AG04449 (cell line): Measurements from ENCODE around the gene MT1F.

Source experiments
- CTCF ChIA-PET: fragments of 350-600 bp; formaldehyde crosslinking; extraction: SDS; loops from one replicate; lab custom pipeline; 2021; ENCODE audit warnings: antibody characterized with exemption; lab: Yijun Ruan, JAX
- POLR2A ChIA-PET: fragments of 400-600, 350-600 bp; formaldehyde crosslinking; extraction: SDS; loops from one replicate; lab custom pipeline; 2020; ENCODE audit warnings: antibody characterized with exemption, inconsistent platforms; lab: Yijun Ruan, JAX
- DNase-seq: peaks from one replicate; pipeline ENCODE4 v3.0.0-alpha.2; 2010; ENCODE audit warnings: low read depth, low spot score
- H3K4me3 ChIP-seq: 2 replicates; pipeline ENCODE4 v1.5.1; 2011; ENCODE audit warnings: low read depth, mild to moderate bottlenecking, control low read depth, low read length
- CTCF ChIP-seq: IDR thresholded peaks from one replicate; pipeline ENCODE4 v1.5.1; 2011; ENCODE audit warnings: mild to moderate bottlenecking, moderate library complexity, low read length, control low read depth, inconsistent platforms; ENCODE audit not compliant: insufficient read depth; ENCODE audit errors: missing control alignments

MT1F gene

GRCh38 chr16:56610609-56611111, 47.1 kb upstream of the MT1F start:
- POLR2A ChIA-PET, result interaction anchor here (1.1 to 17.5 kb wide), 2 partner anchors 15 to 72 kb away, joined by 4 to 263 read pairs; partner anchors contain the start of genes MT1E and MT1X
- TF ChIP-seq CTCF, result no peak

GRCh38 chr16:56611281-56611833, 46.4 kb upstream of the MT1F start:
- CTCF ChIA-PET, result interaction anchor here (0.9 to 2.8 kb wide), 5 partner anchors 10 to 178 kb away, joined by 3 to 12 read pairs (median 7); no protein-coding TSS in a partner anchor
- no peak for TF ChIP-seq CTCF
- POLR2A ChIA-PET, result interaction anchor here (1.1 to 17.5 kb wide), 2 partner anchors 15 to 71 kb away, joined by 4 to 263 read pairs; partner anchors contain the start of genes MT1E and MT1X
- H3K4me3 ChIP-seq, result no peak overlapping the region
- DNase-seq, result no peak

More at GRCh38 chr16:56610609-56611111, 47.1 kb upstream of the MT1F start:
- DNase-seq, result no peak
- H3K4me3 ChIP-seq, result no peak overlapping the region
- CTCF ChIA-PET, result interaction anchor here (1.0 to 1.5 kb wide), 2 partner anchors 91 to 179 kb away, joined by 3 to 4 read pairs; no protein-coding TSS in a partner anchor

DNA sequence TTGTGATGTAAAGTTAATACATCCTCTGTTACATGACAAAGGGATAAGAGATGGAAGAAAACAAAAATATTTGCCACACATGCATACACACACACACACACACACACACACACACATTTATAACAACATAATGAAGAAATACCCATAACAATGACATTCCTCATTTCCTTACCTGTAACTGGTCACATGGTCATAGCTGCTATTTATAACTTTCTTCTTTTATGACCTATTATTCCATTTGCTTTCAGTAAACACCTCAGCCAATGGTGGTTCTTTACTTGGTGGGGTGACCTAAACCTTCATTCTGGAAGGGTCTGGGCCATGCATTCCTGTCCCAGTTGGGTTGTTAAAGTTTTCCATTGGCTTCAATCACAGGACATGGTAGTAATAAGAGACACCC, 44.1 kb upstream of the MT1F start:
- TF ChIP-seq CTCF, result no peak
- ChIA-PET POLR2A (interaction anchor here (17.5 kb wide), 1 partner anchor 12 kb away, joined by 263 read pairs; the partner anchor contains the start of gene MT1E), CTCF (interaction anchor here (1.2 to 2.8 kb wide), 3 partner anchors 10 to 89 kb away, joined by 4 to 12 read pairs (median 11); no protein-coding TSS in a partner anchor)
- H3K4me3 ChIP-seq, result no peak overlapping the region
- DNase-seq, result no peak

- ChIA-PET CTCF (no interaction called here), POLR2A (interaction anchor here (17.5 kb wide), 1 partner anchor 12 kb away, joined by 263 read pairs; the partner anchor contains the start of gene MT1E)
- H3K4me3 ChIP-seq, result no peak overlapping the region
- no peak for TF ChIP-seq CTCF
- no peak for DNase-seq
Measured at GRCh38 chr16:56614549-56614991, 43.2 kb upstream of the MT1F start.

DNA sequence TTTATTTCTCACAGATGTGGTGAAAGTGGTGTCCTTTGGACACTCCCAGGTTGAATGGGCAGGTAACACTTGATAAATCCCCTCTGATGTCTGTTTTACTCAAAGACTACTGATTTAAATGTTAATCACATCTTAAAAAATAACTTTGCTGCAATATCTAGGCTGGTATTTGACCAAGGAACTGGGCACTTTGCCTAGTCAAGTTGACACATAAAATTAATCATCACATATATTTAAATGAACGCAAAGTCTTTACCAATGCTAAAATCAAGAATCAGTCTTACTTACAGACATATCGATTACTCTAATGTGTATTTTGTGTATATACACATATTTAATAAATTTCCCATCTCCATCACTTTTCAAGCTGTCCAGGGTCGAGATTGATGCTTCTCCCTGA, 42.4 kb upstream of the MT1F start:
- no peak for TF ChIP-seq CTCF
- DNase-seq, result no peak
- H3K4me3 ChIP-seq, result no peak overlapping the region
- CTCF ChIA-PET, result interaction anchor here (1.0 to 1.4 kb wide), 2 partner anchors 15 to 87 kb away, joined by 3 to 4 read pairs; no protein-coding TSS in a partner anchor
- POLR2A ChIA-PET, result interaction anchor here (17.5 kb wide), 1 partner anchor 11 kb away, joined by 263 read pairs; the partner anchor contains the start of gene MT1E
